PC-9 (cell line): Measurements from ENCODE around the gene SRP9. TPM values are rescaled to one million over a fixed set of nuclear protein-coding genes. Genes with fewer than 3 reads are reported as not detected.

ENCODE experiments used
- BruUV-seq: library from RNA; stranded (reverse); fragments of 400-500 nt; replicated peaks from 2 replicates; lab custom pipeline; 2021; lab: Mats Ljungman, UMichigan
- CTCF ChIA-PET: fragments of 300-600 bp; sonication (Branson Sonifier 250); formaldehyde crosslinking; loops from one replicate; lab custom pipeline; 2022; ENCODE audit warnings: antibody characterized with exemption; lab: Charles Lee
- POLR2A ChIA-PET: fragments of 300-600 bp; sonication (Branson Sonifier 250); formaldehyde crosslinking; loops from one replicate; lab custom pipeline; 2022; ENCODE audit warnings: antibody characterized with exemption; ENCODE audit not compliant: unreplicated experiment; lab: Charles Lee
- DNase-seq, 2 experiments: peaks; one replicate each; pipeline versions ENCODE4 v3.0.0 to v3.0.0-alpha.2; 2015 to 2022; ENCODE audit warnings: mixed read lengths in 1 of 2
- H2AFZ ChIP-seq: fragments of 200-600 bp; sonication (generic); 2 replicates; pipeline ENCODE4 v1.8.1; 2017; ENCODE audit warnings: antibody characterized with exemption
- H3F3A ChIP-seq: fragments of 200-600 bp; sonication (generic); 2 replicates; pipeline ENCODE4 v1.8.1; 2017; ENCODE audit warnings: antibody characterized with exemption, mild to moderate bottlenecking, low read depth; ENCODE audit not compliant: insufficient read depth
- H3K27ac ChIP-seq: fragments of 200-600 bp; sonication (generic); 2 replicates; pipeline ENCODE4 v1.6.1; 2016; ENCODE audit warnings: mixed run types
- H3K27me3 ChIP-seq: fragments of 200-600 bp; sonication (generic); 2 replicates; pipeline ENCODE4 v1.6.1; 2016; ENCODE audit warnings: low read depth, mixed run types; ENCODE audit not compliant: insufficient read depth
- H3K36me3 ChIP-seq: fragments of 200-600 bp; sonication (generic); 2 replicates; pipeline ENCODE4 v1.6.1; 2016; ENCODE audit warnings: low read depth, mixed run types
- H3K4me1 ChIP-seq: fragments of 200-600 bp; sonication (generic); replicated peaks from 2 replicates; pipeline ENCODE4 v1.6.1; 2016; ENCODE audit warnings: mixed run types; ENCODE audit not compliant: insufficient read depth
- H3K4me2 ChIP-seq: fragments of 200-600 bp; sonication (generic); 2 replicates; pipeline ENCODE4 v1.6.1; 2017; ENCODE audit warnings: mixed run types
- H3K4me3 ChIP-seq: fragments of 200-600 bp; sonication (generic); 2 replicates; pipeline ENCODE4 v1.6.1; 2016; ENCODE audit warnings: mixed run types
- H3K79me2 ChIP-seq: fragments of 200-600 bp; sonication (generic); 2 replicates; pipeline ENCODE4 v1.6.1; 2017; ENCODE audit warnings: low read depth, mixed run types
- H3K9me2 ChIP-seq: fragments of 200-600 bp; sonication (generic); 2 replicates; pipeline ENCODE4 v1.8.1; 2017; ENCODE audit warnings: mild to moderate bottlenecking; ENCODE audit not compliant: insufficient read depth
- H3K9me3 ChIP-seq: fragments of 200-600 bp; sonication (generic); 2 replicates; pipeline ENCODE4 v1.8.1; 2016; ENCODE audit warnings: low read depth; ENCODE audit not compliant: insufficient read depth
- H4K20me1 ChIP-seq: fragments of 200-600 bp; sonication (generic); 2 replicates; pipeline ENCODE4 v1.8.1; 2017; ENCODE audit not compliant: insufficient read depth
- CTCF ChIP-seq: fragments of 200-600 bp; sonication (generic); conservative IDR thresholded peaks from 2 replicates; pipeline ENCODE4 v1.6.1; 2017; ENCODE audit warnings: mixed run types, antibody characterized with exemption, mild to moderate bottlenecking, moderate library complexity
- EZH2 ChIP-seq: fragments of 200-600 bp; sonication (generic); IDR thresholded peaks from 2 replicates; pipeline ENCODE4 v1.8.0; 2017; ENCODE audit warnings: antibody characterized with exemption, low read depth
- intact Hi-C: fragments of 100-400 bp; cut with micrococcal nuclease; formaldehyde crosslinking; loops from one replicate; pipeline ENCODE4 v1.10.0; 2022; ENCODE audit not compliant: unreplicated experiment
- total RNA-seq: library from RNA; stranded (reverse); gene quantifications from 2 replicates; pipeline ENCODE4 v1.2.3, GENCODE V29; 2021

The SRP9 gene
- total RNA-seq, 1 experiment from 2014 or later: 406 TPM

- no peak overlapping the region for H2AFZ ChIP-seq
- 0 out of 2 replicates have a peak overlapping the region, but pooled peaks have one; percentile 5 for H3K4me3 ChIP-seq
- H3K36me3 ChIP-seq: peaks cover 64% of the 10 kb centered on the region
- no peaks in the 10 kb centered on the region for H3K9me3 ChIP-seq
- TF ChIP-seq CTCF: no peak
- TF ChIP-seq EZH2: no peak
- H3K4me2 ChIP-seq: peak overlapping the region; percentile 61
- no peaks in the 10 kb centered on the region for H4K20me1 ChIP-seq
- H3F3A ChIP-seq: peaks cover 27% of the 10 kb centered on the region
- intact Hi-C loops: no loop called here
- no peaks in the 10 kb centered on the region; the same call in 1 of the 2 replicates for H3K9me2 ChIP-seq
- DNase-seq: no peak
- H3K27ac ChIP-seq: peak overlapping the region; percentile 93
- ChIA-PET POLR2A (interaction anchor here (0.6 to 0.7 kb wide), 3 partner anchors 9 to 27 kb away, joined by 3 to 6 read pairs (median 4); no protein-coding TSS in a partner anchor), CTCF (no interaction called here)
- BruUV-seq: no TSS peak
- peaks cover 56% of the 10 kb centered on the region for H3K4me1 ChIP-seq
- no peaks in the 10 kb centered on the region for H3K27me3 ChIP-seq
- peaks cover 78% of the 10 kb centered on the region for H3K79me2 ChIP-seq
Observed at GRCh38 chr1:225818229-225818628, 40.6 kb downstream of the SRP9 start.

GRCh38 chr1:225819346-225820192, 41.9 kb downstream of the SRP9 start:
- H3K79me2 ChIP-seq: peaks cover 80% of the 10 kb centered on the region
- peak in 1 of 2 experiments; percentile 3 for DNase-seq
- ChIA-PET CTCF (no interaction called here), POLR2A (interaction anchor here (0.6 kb wide), 1 partner anchor 242 kb away, joined by 3 read pairs; no protein-coding TSS in a partner anchor)
- H3K4me1 ChIP-seq: peaks cover 46% of the 10 kb centered on the region
- peaks cover 58% of the 10 kb centered on the region for H3K36me3 ChIP-seq
- BruUV-seq: no TSS peak
- no peaks in the 10 kb centered on the region for H3K9me3 ChIP-seq
- H4K20me1 ChIP-seq: no peaks in the 10 kb centered on the region
- intact Hi-C loops: no loop called here
- no peak for TF ChIP-seq EZH2
- TF ChIP-seq CTCF: no peak
- H3K9me2 ChIP-seq: no peaks in the 10 kb centered on the region; the same call in 1 of the 2 replicates
- no peak overlapping the region for H2AFZ ChIP-seq
- H3F3A ChIP-seq: peaks cover 17% of the 10 kb centered on the region
- no peaks in the 10 kb centered on the region for H3K27me3 ChIP-seq
- H3K4me3 ChIP-seq: no peak overlapping the region
- peak overlapping the region; percentile 16; the same call in 1 of the 2 replicates for H3K27ac ChIP-seq
- H3K4me2 ChIP-seq: no peak overlapping the region

- peak overlapping the region; percentile 16; the same call in 1 of the 2 replicates for H3K27ac ChIP-seq
- TF ChIP-seq EZH2: no peak
- TF ChIP-seq CTCF: no peak
- H3F3A ChIP-seq: peaks cover 13% of the 10 kb centered on the region; the same call in 1 of the 2 replicates
- no peak for DNase-seq
- H3K4me2 ChIP-seq: no peak overlapping the region
- H3K27me3 ChIP-seq: no peaks in the 10 kb centered on the region
- H3K9me2 ChIP-seq: no peaks in the 10 kb centered on the region; the same call in 1 of the 2 replicates
- H3K79me2 ChIP-seq: peaks cover 80% of the 10 kb centered on the region
- H3K9me3 ChIP-seq: no peaks in the 10 kb centered on the region
- intact Hi-C loops: no loop called here
- H2AFZ ChIP-seq: no peak overlapping the region
- peaks cover 51% of the 10 kb centered on the region for H3K36me3 ChIP-seq
- H4K20me1 ChIP-seq: peaks cover 3% of the 10 kb centered on the region; the same call in 1 of the 2 replicates
- H3K4me1 ChIP-seq: peaks cover 35% of the 10 kb centered on the region
- H3K4me3 ChIP-seq: no peak overlapping the region
- POLR2A ChIA-PET: no interaction called here
- CTCF ChIA-PET: no interaction called here
- no TSS peak for BruUV-seq
Observed at GRCh38 chr1:225820522-225821120, 43.0 kb downstream of the SRP9 start.
